GM12864 (cell line): Measurements from ENCODE around the gene EPS15.
"Not testable (repeated sequence)": the region's sequence is repeated elsewhere in the genome, so short reads cannot be mapped to it uniquely, and the experiment has no call there.

ENCODE experiments used
- DNase-seq: peaks from one replicate; pipeline ENCODE4 v3.0.0-alpha.2; 2011; ENCODE audit warnings: low read depth
- H3K4me3 ChIP-seq: 2 replicates; pipeline ENCODE4 v1.5.1; 2011; ENCODE audit warnings: mild to moderate bottlenecking, low read depth, low read length, control low read depth
- TF ChIP-seq, protein P1 (sequence below): IDR thresholded peaks from 2 replicates; pipeline ENCODE4 v1.5.1; 2011; ENCODE audit warnings: low read depth, mild to moderate bottlenecking, moderate library complexity, low read length, control low read depth, inconsistent platforms; ENCODE audit errors: missing control alignments

EPS15 gene

GRCh38 chr1:51416910-51417309, 102.2 kb downstream of the EPS15 start:
- no peak for DNase-seq

DNA sequence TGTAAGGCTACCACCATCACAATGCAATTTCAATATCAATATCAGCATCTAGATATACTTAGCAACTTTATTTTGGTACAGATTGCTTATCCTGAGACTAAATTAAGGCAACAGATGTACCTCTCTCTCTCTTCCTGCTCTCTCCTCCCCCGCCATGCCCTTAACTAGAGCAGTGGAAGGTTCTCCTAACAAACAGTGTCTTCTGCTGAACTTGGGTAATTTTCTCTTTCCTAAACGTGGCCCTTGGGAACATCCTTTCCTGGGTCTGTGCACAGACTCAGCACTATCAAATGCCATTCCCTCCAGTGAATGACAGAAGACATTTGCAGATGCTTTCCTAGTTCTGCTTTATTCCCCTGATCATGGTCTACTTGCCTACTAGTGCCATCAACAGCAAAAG, 103.1 kb downstream of the EPS15 start:
- no peak overlapping the region for H3K4me3 ChIP-seq
- DNase-seq = no peak
- TF ChIP-seq, protein P1, sequence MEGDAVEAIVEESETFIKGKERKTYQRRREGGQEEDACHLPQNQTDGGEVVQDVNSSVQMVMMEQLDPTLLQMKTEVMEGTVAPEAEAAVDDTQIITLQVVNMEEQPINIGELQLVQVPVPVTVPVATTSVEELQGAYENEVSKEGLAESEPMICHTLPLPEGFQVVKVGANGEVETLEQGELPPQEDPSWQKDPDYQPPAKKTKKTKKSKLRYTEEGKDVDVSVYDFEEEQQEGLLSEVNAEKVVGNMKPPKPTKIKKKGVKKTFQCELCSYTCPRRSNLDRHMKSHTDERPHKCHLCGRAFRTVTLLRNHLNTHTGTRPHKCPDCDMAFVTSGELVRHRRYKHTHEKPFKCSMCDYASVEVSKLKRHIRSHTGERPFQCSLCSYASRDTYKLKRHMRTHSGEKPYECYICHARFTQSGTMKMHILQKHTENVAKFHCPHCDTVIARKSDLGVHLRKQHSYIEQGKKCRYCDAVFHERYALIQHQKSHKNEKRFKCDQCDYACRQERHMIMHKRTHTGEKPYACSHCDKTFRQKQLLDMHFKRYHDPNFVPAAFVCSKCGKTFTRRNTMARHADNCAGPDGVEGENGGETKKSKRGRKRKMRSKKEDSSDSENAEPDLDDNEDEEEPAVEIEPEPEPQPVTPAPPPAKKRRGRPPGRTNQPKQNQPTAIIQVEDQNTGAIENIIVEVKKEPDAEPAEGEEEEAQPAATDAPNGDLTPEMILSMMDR = no peak

More at GRCh38 chr1:51416910-51417309, 102.2 kb downstream of the EPS15 start:
- TF ChIP-seq, protein P1 = no peak
- H3K4me3 ChIP-seq = no peak overlapping the region

- H3K4me3 ChIP-seq = no peak overlapping the region
- DNase-seq = no peak
- TF ChIP-seq, protein P1 = no peak
Measured at GRCh38 chr1:51414811-51415210, 104.3 kb downstream of the EPS15 start.

DNA sequence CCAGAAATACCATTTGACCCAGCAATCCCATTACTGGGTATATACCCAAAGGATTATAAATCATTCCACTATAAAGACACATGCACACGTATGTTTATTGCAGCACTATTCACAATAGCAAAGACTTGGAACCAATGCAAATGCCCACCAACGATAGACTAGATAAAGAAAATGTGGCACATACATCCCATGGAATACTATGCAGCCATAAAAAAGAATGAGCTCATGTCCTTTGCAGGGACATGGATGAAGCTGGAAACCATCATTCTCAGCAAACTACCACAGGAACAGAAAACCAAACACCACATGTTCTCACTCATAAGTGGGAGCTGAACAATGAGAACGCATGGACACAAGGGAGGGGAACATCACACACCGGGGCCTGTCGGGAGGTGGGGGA, 107.2 kb downstream of the EPS15 start:
- not testable (repeated sequence) for H3K4me3 ChIP-seq, DNase-seq

DNA sequence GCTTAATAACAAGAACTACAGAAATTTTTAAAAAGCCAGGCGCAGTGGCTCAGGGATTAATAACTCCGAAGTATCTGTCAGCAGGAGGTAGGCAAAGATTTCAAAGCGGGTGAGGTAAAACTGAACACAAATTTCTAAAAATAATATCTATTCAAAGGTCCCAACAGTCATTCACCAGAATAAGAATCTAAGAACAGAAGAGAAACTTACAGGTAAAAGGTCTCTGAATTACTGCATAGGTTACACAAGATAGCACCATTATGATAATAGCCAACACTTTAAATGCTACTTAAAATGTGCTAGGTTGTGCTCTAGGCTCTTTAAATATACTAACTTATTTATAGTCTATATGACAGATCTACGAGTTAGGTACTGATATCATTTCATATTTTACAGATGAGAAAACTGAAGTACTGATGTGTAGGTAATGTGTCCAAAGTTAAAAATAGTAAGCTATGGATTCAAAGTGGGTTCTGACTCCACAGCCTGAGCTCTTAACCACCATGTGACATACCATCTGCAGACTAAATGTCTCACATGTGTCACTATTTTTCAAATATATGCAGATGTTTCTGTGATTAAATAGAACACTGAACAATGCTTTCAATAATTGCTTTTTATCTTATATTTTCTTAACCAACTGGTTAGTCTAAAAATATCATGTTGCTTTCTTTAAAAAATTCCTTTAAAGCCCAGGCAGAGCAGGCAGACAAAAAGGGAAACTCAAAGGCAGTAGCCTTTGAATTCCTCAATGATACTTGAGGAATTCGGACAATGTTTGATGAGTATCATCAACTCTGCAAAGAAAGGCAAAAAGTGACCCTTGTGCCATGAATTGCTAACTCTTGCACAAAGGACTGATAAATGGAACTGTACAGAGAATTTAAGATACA, 108.3 kb downstream of the EPS15 start:
- no peak overlapping the region for H3K4me3 ChIP-seq
- no peak for DNase-seq
- TF ChIP-seq, protein P1 = no peak

DNA sequence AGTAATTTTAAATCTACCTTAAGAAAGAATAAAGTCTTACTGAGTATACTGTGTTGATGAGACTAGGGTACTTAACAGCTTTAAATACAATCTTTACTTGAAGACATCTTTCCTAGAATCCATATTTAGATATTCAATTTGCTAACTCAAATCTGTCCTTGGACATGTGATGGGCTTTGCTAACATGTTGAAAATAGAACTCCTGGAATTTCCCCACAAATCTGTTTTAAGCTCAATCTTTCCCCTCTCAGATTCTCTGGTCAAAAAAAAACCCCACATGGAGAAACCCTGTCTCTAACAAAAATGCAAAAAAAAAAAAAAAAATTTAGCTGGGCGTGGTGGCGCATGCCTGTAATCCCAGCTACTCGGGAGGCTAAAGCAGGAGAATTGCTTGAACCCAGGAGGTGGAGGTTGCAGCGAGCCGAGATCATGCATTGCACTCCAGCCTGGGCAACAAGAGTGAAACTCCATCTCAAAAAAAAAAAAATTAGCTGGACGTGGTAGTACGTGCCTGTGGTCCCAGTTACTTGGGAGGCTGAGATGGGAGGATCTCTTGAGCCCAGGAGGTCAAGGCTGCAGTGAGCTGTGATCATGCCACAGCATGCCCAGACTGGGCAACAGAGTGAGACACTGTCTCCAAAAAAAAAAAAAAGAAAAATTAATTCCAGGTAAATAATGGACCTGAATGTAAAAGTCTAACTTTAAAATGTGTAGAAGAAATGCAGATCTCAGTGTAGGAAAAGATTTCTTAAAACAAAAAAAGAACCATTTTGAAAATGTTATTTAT, 109.1 kb downstream of the EPS15 start:
- not testable (repeated sequence) for DNase-seq, H3K4me3 ChIP-seq

DNA sequence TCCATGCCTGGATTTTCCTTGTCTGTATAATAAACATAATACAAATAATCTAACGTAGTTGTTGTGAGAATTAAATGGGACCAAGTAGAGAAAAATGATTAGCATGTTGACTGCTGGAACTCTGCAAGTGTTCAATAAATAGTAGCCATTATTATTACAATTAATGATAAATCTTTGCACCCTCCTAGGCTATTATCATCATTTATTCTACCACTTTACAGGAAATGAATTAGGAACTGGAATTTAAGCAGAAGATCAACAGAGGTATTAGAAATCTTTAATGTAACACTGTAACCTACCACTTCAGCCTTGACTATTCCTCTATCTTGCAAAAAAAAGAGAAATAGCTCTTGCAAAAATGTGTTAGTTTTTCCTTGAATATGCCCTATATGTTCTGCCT, 126.8 kb downstream of the EPS15 start:
- no peak for DNase-seq
- TF ChIP-seq, protein P1 = no peak
- no peak overlapping the region for H3K4me3 ChIP-seq

GRCh38 chr1:51390641-51391040, 128.4 kb downstream of the EPS15 start:
- not testable (repeated sequence) for DNase-seq

DNA sequence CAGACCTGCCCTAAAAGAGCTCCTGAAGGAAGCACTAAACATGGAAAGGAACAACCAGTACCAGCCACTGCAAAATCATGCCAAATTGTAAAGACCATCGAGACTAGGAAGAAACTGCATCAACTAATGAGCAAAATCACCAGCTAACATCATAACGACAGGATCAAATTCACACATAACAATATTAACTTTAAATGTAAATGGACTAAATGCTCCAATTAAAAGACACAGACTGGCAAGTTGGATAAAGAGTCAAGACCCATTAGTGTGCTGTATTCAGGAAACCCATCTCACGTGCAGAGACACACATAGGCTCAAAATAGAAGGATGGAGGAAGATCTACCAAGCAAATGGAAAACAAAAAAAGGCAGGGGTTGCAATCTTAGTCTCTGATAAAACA, 131.8 kb downstream of the EPS15 start:
- H3K4me3 ChIP-seq, DNase-seq: not testable (repeated sequence)

More at GRCh38 chr1:51390641-51391040, 128.4 kb downstream of the EPS15 start:
- not testable (repeated sequence) for H3K4me3 ChIP-seq

DNA sequence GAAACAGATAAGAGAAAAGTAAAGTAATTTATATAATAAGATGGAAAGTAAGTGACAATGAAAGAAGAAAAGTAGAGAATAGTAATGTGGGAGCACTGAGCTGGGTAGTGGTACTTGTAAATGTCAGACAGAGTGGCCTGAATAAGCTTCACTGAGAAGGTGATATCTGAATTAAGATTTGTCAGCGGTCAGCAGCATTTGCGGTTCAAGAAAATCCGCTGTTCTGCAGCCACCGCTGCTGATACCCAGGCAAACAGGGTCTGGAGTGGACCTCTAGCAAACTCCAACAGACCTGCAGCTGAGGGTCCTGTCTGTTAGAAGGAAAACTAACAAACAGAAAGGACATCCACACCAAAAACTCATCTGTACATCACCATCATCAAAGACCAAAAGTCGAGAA, 132.8 kb downstream of the EPS15 start:
- not testable (repeated sequence) for H3K4me3 ChIP-seq, DNase-seq
